ENCODE data around the gene RSPH10B2. TPM values are rescaled to one million over a fixed set of nuclear protein-coding genes. Genes with fewer than 3 reads are reported as not detected.
"Not testable (repeated sequence)": the region's sequence is repeated elsewhere in the genome, so short reads cannot be mapped to it uniquely, and the experiment has no call there.

RSPH10B2 gene
- total RNA-seq, 3 donors from 2014 or later: 0.44 TPM; not detected in 2

GRCh38 chr7:6714360-6714759 lies 39.5 kb upstream of the RSPH10B2 start:
- H3K27me3 ChIP-seq: no peaks in the 10 kb centered on the region
- TF ChIP-seq, protein P1, sequence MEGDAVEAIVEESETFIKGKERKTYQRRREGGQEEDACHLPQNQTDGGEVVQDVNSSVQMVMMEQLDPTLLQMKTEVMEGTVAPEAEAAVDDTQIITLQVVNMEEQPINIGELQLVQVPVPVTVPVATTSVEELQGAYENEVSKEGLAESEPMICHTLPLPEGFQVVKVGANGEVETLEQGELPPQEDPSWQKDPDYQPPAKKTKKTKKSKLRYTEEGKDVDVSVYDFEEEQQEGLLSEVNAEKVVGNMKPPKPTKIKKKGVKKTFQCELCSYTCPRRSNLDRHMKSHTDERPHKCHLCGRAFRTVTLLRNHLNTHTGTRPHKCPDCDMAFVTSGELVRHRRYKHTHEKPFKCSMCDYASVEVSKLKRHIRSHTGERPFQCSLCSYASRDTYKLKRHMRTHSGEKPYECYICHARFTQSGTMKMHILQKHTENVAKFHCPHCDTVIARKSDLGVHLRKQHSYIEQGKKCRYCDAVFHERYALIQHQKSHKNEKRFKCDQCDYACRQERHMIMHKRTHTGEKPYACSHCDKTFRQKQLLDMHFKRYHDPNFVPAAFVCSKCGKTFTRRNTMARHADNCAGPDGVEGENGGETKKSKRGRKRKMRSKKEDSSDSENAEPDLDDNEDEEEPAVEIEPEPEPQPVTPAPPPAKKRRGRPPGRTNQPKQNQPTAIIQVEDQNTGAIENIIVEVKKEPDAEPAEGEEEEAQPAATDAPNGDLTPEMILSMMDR (IDR thresholded peaks at IDR 0.05): no peak
- TF ChIP-seq POLR2AphosphoS5 (IDR thresholded peaks at IDR 0.05): no peak
- no peak for TF ChIP-seq POLR2A (IDR thresholded peaks at IDR 0.05)
- DNase-seq (ENCODE audit: low spot score in 2 of 2): no peak
- H3K36me3 ChIP-seq: no peaks in the 10 kb centered on the region
- no peaks in the 10 kb centered on the region for H3K9me3 ChIP-seq
- H3K4me3 ChIP-seq: no peak overlapping the region
- H3K27ac ChIP-seq: no peak overlapping the region
- intact Hi-C loops (cut with DNase I; ENCODE audit: low total_unique reads): no loop called here
- no peaks in the 10 kb centered on the region for H3K4me1 ChIP-seq

GRCh38 chr7:6715898-6716297 lies 38.0 kb upstream of the RSPH10B2 start:
- DNase-seq (ENCODE audit: low spot score in 2 of 2); H3K27me3 ChIP-seq; H3K27ac ChIP-seq; H3K4me1 ChIP-seq; H3K36me3 ChIP-seq; intact Hi-C loops (cut with DNase I; ENCODE audit: low total_unique reads); H3K4me3 ChIP-seq; H3K9me3 ChIP-seq: not testable (repeated sequence)

DNA sequence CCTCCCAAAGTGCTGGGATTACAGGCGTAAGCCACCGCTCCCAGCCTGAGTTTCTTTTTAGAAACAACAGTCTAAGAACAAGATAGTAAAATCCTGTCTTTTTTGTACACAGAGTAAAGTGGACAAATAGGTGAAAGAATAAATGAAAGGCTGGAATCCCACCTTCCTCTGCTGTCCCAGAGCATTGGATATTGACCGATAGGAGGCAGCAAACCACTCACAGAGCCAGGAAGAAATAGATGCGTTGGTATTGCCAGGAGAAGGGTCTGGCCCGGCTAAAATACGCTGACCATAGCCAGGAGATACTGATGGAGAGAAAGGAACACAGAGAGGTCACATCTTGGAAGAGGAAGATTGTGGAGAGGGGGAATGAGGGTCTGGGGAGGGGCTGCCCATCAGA lies 35.8 kb upstream of the RSPH10B2 start:
- Histone ChIP-seq H3K27ac (no peak overlapping the region), H3K27me3 (no peaks in the 10 kb centered on the region), H3K36me3 (no peaks in the 10 kb centered on the region), H3K4me3 (no peak overlapping the region), H3K4me1 (no peaks in the 10 kb centered on the region), H3K9me3 (no peaks in the 10 kb centered on the region)
- no peak for TF ChIP-seq POLR2AphosphoS5 (IDR thresholded peaks at IDR 0.05)
- no peak for TF ChIP-seq POLR2A (IDR thresholded peaks at IDR 0.05)
- TF ChIP-seq, protein P1 (IDR thresholded peaks at IDR 0.05): no peak
- no peak for DNase-seq (ENCODE audit: low spot score in 2 of 2)
- intact Hi-C loops (cut with DNase I; ENCODE audit: low total_unique reads): no loop called here

- DNase-seq (ENCODE audit: low spot score in 2 of 2); H3K9me3 ChIP-seq: not testable (repeated sequence)
Measured at GRCh38 chr7:6724351-6724750, 29.6 kb upstream of the RSPH10B2 start.

DNA sequence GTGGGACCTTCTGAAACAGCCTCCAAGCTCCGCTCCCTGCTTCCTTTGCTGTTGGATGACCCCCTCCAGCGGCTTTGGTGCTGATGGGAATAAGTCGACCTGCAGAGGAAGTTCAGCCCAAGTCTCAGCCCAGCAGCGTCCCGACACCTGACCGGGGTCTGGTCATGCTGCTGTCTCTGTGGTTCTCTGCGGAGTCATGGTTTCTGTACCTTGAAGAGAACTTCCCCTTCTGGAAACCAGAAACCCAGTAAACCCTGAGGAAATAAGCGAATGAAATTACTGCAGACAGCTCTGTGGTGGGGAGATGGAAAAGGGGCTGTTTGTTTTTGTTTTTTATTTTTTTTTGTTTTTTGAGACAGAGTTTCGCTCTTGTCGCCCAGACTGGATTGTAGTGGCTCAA lies 28.9 kb upstream of the RSPH10B2 start:
- intact Hi-C loops (cut with DNase I; ENCODE audit: low total_unique reads): no loop called here
- no peak overlapping the region for H3K27ac ChIP-seq
- H3K4me3 ChIP-seq: no peak overlapping the region
- DNase-seq (ENCODE audit: low spot score in 2 of 2): no peak
- H3K36me3 ChIP-seq: no peaks in the 10 kb centered on the region
- H3K27me3 ChIP-seq: no peaks in the 10 kb centered on the region
- H3K4me1 ChIP-seq: no peaks in the 10 kb centered on the region
- H3K9me3 ChIP-seq: no peaks in the 10 kb centered on the region
- TF ChIP-seq POLR2A (IDR thresholded peaks at IDR 0.05): no peak
- TF ChIP-seq, protein P1 (IDR thresholded peaks at IDR 0.05): no peak
- no peak for TF ChIP-seq POLR2AphosphoS5 (IDR thresholded peaks at IDR 0.05)

More at GRCh38 chr7:6724351-6724750, 29.6 kb upstream of the RSPH10B2 start:
- intact Hi-C loops (cut with DNase I; ENCODE audit: low total_unique reads); H3K36me3 ChIP-seq; H3K4me3 ChIP-seq; H3K27ac ChIP-seq; H3K4me1 ChIP-seq; H3K27me3 ChIP-seq: not testable (repeated sequence)

DNA sequence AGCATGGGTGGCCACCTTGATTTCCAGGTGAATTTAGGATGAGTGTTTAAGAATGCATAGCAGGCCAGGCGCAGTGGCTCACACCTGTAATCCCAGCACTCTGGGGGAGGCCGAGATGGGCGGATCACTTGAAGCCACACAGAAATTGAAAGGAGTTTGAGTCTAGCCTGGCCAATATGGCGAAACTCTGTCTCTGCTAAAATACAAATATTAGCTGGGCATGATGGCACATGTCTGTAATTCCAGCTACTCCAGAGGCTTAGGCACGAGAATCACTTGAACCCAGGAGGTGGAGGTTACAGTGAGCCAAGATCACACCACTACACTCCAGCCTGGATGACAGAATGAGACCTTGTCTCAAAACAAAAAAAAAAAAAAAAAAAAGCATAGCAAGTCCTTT lies 27.6 kb upstream of the RSPH10B2 start:
- DNase-seq (ENCODE audit: low spot score in 2 of 2); H3K36me3 ChIP-seq; intact Hi-C loops (cut with DNase I; ENCODE audit: low total_unique reads): not testable (repeated sequence)

GRCh38 chr7:6727663-6728062 lies 26.2 kb upstream of the RSPH10B2 start:
- no peaks in the 10 kb centered on the region for H3K27me3 ChIP-seq
- no peak for DNase-seq (ENCODE audit: low spot score in 2 of 2)
- H3K27ac ChIP-seq: no peak overlapping the region
- no peaks in the 10 kb centered on the region for H3K9me3 ChIP-seq
- no peaks in the 10 kb centered on the region for H3K4me1 ChIP-seq
- no peak overlapping the region for H3K4me3 ChIP-seq
- no peak for TF ChIP-seq POLR2A (IDR thresholded peaks at IDR 0.05)
- no peak for TF ChIP-seq POLR2AphosphoS5 (IDR thresholded peaks at IDR 0.05)
- TF ChIP-seq, protein P1 (IDR thresholded peaks at IDR 0.05): no peak
- H3K36me3 ChIP-seq: no peaks in the 10 kb centered on the region
- intact Hi-C loops (cut with DNase I; ENCODE audit: low total_unique reads): no loop called here

More for the DNA sequence above, 27.6 kb upstream of the RSPH10B2 start:
- not testable (repeated sequence) for H3K27me3 ChIP-seq, H3K4me3 ChIP-seq, H3K27ac ChIP-seq, H3K4me1 ChIP-seq, H3K9me3 ChIP-seq

DNA sequence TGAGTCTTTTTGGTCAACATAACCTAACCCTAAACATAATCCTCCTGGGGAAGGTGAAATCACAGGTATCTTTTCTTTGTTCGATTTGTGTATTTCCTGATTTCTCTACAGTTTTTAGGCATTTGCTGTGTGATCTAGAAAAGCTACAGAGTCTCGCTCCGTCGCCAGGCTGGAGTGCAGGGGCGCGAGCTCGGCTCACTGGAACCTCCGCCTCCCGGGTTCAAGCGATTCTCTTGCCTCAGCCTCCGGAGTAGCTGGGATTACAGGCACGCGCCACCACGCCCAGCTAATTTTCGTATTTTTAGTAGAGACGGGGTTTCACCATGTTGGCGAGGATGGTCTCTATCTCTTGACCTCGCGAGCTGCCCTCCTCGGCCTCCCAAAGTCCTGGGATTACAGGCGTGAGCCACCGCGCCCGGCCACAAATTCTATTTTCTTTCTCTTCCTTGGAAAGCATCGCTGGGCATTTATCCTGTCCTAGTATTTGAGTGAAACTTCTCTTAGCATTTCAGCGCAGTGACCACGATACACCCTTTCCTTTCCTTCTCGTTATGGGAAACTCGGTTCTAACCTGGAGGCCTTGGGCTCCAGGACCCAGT lies 24.9 kb upstream of the RSPH10B2 start:
- H3K4me1 ChIP-seq; intact Hi-C loops (cut with DNase I; ENCODE audit: low total_unique reads); DNase-seq (ENCODE audit: low spot score in 2 of 2); H3K36me3 ChIP-seq; H3K9me3 ChIP-seq; H3K27me3 ChIP-seq: not testable (repeated sequence)
- Histone ChIP-seq H3K4me3 (peak overlapping the region; percentile 69 to 91 (median 90)), H3K27ac (peak overlapping the region; percentile 79 to 84)

Data from breast epithelium (tissue), 4 donors.